ENCODE measurements around the gene PACRG.

PACRG gene

DNA sequence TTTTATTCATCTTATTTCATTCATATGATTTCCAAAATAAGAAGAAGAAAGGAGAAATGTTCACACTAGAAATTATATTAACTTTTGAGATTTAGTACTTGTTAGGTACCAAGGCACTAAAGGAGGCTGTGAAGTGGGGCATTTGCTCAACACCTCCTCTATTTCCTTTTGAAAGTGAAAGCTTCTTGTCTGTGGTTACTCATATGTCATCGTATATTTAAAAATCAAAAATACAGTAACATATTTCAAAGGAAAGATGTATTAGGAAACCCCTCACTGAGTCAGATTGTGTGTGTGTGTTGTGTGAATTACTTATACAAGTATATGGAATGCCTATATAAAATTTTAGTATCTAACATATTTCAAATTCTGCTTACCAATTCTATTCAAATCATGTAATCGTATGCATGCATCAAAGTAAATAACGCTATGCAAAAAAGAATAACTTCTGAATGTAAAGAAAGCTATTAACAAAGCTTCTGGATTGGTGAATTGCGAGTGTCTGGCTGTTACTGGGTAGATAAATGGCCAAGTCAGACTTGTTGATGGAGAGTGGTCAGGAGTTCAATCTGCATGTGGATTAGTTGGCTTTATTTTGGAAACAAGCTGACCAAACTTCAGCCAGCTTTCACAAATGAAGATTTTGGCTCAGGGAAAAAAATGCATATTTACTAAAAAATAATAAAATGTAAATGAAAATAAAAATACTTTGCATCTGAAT lies 70.9 kb downstream of the PACRG start:
- no peak for FAIRE-seq

DNA sequence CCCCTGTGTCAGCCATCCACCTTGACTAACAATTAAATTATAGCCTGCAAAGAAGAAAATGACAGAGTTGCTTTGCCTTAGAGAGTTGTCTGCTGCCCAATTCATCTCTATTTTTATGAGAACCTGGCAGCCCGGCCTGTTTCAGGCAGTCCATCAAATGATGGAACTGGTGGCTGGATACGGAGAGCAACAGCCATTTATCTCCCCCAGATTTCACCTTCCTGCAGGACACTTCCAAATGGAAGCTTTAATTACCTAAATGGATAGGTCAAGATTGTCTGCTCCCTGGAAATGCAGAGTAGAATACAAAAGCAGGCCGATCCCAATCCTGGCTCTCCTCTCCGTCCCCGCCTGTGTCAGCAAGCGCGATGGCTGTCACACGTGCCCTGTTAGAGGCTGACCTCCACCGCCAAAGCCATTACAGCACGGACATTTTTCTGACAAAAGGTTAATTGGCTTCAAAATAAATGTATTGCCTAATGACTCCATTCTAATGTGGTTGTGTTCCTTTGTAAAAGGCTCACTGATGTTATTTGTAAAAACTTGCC lies 86.7 kb downstream of the PACRG start:
- no peak for FAIRE-seq

GRCh38 chr6:162817196-162817595 lies 89.4 kb downstream of the PACRG start:
- no peak for FAIRE-seq

DNA sequence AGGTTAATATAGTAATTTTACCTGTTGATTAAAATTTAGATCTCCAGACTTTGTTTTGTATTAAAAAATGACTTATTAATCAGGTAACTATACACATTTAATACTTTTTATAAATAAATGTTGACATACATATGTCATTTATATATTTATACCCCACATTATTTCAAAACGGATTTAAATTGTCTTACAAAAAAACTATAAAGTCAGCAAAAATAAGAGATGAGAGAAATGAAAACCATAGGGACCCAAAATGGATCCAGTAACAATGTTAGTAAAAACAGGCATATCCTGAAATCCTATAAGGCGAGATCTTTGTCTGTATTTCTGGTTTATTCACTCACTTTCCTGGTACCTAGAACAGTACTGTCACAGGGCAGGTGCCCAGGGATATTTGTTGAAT lies 91.5 kb downstream of the PACRG start:
- FAIRE-seq: no peak

- no peak for FAIRE-seq
Observed at GRCh38 chr6:162821102-162821501, 93.3 kb downstream of the PACRG start.

GRCh38 chr6:162825597-162825996 lies 97.8 kb downstream of the PACRG start:
- FAIRE-seq: no peak

DNA sequence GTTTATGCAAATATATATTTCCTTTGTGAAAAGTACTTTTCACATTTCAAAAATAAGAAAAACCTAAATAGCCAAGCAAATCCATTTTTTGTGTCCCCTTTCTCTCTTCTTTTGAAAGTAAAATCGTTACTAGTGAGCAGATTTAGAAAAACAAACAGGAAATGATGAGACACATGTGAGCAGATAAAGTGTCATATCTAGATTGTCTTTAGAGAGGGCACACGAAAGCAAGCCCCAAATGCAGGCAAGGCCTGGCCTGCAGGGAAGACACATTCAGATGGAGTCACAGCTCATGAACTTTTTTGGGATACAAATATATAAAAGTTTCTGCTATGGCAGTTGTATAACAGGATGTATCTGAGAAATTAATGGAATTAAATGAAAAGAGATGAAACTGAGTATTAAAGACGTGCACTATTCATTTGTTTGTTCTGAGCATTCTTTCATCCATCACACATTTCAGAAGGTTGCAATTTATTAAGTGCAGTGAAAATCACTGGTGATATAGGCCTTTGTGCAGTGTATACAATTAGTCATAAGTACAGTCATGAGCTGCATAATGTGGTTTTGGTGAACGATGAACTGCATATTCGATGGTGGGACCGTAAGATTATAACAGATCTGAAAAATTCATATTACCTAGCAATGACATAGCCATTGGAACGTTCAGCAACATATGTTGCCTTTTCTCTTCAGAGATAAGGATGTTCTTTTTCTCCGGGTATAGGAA lies 101.4 kb downstream of the PACRG start:
- FAIRE-seq: no peak

DNA sequence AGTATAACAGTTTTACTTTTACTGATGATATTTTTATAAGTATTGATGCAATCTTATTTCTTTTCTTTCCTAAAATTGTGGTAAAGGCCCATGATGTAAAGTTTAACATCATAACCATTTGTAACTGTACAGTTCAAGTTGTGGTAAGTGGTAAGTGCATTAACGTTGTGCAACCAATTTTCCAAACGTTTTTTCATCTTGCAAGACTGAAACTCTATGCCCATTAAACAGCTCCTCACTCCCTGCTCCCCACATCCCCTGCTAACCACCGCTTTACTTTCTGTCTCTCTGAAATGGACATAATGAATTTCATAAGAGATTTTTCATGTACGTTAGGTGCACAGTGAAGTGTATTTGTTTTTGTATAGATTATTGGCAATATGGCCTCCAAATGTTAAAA lies 106.0 kb downstream of the PACRG start:
- FAIRE-seq: no peak

GRCh38 chr6:162845972-162846371 lies 118.2 kb downstream of the PACRG start:
- FAIRE-seq: no peak

DNA sequence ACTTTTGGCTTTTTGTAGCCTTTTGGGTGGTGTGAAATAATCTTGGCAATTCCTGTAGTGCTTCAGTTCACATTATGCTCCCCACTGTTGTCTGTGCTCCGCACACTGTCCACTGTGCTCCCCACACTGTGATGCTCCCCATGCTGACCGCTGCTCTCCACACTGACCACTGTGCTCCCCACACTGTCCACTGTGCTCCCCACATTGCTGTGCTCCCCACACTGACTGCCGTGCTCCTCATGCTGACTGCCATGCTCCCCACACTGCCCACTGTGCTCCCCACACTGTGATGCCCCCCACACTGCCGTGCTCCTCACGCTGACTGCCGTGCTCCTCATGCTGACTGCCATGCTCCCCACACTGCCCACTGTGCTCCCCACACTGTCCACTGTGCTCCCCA lies 118.9 kb downstream of the PACRG start:
- FAIRE-seq: no peak

- FAIRE-seq: no peak
Observed at GRCh38 chr6:162849269-162849668, 121.5 kb downstream of the PACRG start.

DNA sequence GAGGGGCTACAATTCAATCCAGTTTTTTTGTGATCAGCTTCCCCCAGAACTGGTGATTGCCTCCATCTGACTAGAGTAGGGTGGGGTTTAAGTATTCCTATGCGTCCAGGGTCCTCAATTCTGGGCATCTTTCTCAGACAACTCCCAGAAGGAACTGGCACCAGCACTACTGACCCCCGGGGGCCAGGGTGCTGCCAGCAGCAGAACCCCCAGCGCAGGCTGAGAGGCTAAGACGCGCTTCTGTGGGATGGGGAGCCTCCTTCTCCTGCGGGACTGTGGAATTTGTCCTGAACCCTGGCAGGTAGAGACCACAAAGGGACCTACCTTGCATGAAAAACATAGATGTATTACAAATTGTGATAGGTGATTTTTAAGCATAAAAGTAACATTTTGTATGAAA lies 124.4 kb downstream of the PACRG start:
- no peak for FAIRE-seq

- no peak for FAIRE-seq
Observed at GRCh38 chr6:162852840-162853577, 125.2 kb downstream of the PACRG start.

- FAIRE-seq: no peak
Observed at GRCh38 chr6:162854228-162854627, 126.5 kb downstream of the PACRG start.

GRCh38 chr6:162854734-162855191 lies 127.0 kb downstream of the PACRG start:
- FAIRE-seq: no peak

GRCh38 chr6:162856885-162857284 lies 129.1 kb downstream of the PACRG start:
- no peak for FAIRE-seq

- FAIRE-seq: no peak
Observed at GRCh38 chr6:162857326-162857725, 129.6 kb downstream of the PACRG start.

- no peak for FAIRE-seq
Observed at GRCh38 chr6:162862462-162862861, 134.7 kb downstream of the PACRG start.

DNA sequence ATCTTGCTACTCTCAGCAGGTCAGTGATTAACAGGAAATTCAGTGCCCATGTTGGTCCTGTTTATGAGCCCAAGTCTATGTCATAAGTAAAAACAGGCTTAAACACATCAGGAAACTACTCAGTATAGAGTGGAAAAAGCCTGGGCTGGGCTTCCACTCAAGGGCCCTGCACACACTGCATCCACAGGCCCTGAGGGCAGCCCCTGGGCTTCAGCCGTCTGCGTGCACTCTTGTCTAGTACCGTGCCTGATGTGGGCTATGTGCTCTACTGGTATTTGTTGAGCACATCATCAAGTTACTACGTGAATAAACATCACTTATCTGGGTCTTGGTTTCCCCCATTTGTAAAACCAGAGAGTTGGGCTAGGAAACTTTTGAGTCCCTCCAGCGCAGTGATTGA lies 135.2 kb downstream of the PACRG start:
- FAIRE-seq: no peak

DNA sequence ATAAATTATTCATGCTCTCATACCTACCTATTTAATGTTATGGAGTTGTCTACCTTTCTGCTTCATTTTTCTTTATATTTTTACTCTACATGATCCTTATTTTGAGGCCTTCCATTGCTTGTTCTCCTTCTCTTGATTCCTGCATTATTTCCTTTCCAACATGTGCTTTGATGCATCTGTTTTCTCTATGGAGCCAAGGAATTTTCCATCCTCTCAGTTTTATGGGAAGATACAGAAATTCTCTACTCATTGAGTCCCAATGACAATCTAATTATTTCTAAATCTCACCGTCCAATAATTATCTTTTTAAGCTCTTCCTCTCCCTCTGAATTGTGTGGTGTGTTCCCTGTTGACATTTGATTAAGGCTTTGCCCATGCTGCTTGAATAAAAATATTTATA lies 136.0 kb downstream of the PACRG start:
- no peak for FAIRE-seq

DNA sequence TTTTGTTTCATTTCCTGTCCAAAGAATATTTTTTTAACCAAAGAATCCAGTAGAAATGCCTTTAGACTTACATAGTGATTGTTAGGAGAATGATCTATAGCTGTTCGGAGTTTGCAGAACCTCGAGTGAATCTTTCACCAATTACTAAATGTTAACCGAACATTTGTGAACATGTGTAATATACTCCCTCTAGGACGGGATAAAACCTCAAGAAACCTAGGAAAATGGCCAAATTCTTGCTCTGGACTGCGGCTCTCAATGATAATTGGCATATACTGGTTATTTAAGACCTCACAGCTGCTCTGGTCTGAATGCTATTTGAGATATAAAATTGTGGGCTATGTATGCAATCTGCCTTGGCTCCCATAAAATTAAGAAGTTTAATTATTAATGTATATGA lies 137.1 kb downstream of the PACRG start:
- FAIRE-seq: no peak

DNA sequence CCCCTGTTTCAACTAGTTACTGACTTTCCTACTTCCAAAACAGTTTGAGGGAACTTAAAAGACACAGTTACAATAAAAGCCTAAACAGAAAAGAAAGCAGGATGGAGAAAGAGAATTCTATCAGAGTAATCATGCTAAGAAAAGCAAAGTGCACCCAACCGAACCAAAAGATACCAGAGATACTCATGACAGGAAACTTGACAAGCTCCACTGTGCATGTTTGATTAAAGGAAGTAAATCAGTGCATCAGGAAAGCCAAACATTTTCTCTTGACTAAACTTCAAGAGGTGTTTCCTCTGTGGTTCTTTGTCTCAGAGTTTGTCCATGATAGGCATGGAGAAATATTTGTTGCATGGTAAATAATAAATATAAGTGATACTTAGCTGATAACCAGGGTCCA lies 138.9 kb downstream of the PACRG start:
- FAIRE-seq: no peak

- FAIRE-seq: no peak
Observed at GRCh38 chr6:162868397-162868796, 140.6 kb downstream of the PACRG start.

DNA sequence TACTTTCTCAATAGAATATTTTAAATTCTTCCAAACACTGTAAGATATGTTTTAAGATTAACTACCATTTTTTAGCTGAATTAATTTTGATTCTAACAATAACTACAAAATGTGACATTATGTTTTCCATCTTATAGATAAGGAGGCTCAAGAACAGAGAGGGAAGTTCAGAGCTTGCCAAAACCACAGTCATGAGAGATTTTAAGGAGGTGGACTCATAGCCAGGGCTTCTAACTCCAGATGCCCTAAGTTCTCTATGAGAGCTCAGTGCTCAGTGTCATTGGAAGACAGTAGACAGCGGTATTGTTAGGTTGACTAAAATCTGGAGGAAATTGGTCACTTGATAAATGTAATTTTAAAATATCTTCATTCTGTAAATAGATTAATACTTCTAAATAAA lies 144.2 kb downstream of the PACRG start:
- FAIRE-seq: no peak
